Cardiac fibroblast (primary cell): Measurements from ENCODE around the gene FAM184A.

Source experiments
- DNase-seq, 2 donors: peaks; one replicate each; pipeline versions ENCODE4 v3.0.0 to v3.0.0-alpha.2; 2010; ENCODE audit warnings: low read depth in 2 of 2
- H3K4me3 ChIP-seq, 2 donors: replicated peaks in 1 of 2; 1 replicate in 1 of 2; 2 replicates in 1 of 2; pipeline ENCODE4 v1.5.1; 2011; ENCODE audit warnings: low read depth in 2 of 2, low read length in 2 of 2, mild to moderate bottlenecking in 2 of 2, moderate library complexity in 1 of 2
- TF ChIP-seq, protein P1 (sequence below): IDR thresholded peaks from one replicate; pipeline ENCODE4 v1.5.1; 2011; ENCODE audit warnings: low read depth, mild to moderate bottlenecking, low read length, inconsistent platforms

Gene FAM184A

DNA sequence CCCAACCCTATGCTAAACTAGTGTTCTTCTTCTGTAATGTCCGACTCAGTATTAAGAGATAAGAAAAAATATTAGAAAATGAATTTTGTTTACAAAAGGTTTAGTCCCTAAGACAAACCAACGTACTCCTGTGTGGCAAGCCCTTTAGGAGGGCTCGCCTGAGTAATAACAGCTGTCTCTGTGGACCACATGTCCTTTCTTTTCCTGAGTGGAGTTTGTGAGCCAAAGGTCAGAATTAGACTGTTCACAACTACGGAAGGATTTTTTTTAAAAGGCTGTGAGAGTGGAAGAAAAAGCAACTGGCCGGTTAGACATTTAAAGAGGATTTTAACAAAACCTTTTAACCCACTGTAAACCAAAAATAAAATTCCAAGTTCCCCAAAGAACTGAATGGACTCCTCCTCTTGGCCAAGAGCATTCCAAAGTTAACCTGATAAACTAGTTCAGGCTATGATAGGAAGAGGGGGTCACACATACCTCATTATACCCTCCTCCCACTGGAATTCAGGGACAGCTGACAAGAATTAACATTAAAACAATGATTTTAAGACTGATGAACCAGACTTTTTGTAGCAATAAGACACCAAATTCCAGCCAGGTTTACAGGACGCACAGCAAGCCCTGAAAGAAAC lies 43.5 kb downstream of the FAM184A start:
- peak in 1 of 2 donors; percentile 50 for DNase-seq
- TF ChIP-seq, protein P1, sequence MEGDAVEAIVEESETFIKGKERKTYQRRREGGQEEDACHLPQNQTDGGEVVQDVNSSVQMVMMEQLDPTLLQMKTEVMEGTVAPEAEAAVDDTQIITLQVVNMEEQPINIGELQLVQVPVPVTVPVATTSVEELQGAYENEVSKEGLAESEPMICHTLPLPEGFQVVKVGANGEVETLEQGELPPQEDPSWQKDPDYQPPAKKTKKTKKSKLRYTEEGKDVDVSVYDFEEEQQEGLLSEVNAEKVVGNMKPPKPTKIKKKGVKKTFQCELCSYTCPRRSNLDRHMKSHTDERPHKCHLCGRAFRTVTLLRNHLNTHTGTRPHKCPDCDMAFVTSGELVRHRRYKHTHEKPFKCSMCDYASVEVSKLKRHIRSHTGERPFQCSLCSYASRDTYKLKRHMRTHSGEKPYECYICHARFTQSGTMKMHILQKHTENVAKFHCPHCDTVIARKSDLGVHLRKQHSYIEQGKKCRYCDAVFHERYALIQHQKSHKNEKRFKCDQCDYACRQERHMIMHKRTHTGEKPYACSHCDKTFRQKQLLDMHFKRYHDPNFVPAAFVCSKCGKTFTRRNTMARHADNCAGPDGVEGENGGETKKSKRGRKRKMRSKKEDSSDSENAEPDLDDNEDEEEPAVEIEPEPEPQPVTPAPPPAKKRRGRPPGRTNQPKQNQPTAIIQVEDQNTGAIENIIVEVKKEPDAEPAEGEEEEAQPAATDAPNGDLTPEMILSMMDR, result no peak
- no peak overlapping the region for H3K4me3 ChIP-seq

DNA sequence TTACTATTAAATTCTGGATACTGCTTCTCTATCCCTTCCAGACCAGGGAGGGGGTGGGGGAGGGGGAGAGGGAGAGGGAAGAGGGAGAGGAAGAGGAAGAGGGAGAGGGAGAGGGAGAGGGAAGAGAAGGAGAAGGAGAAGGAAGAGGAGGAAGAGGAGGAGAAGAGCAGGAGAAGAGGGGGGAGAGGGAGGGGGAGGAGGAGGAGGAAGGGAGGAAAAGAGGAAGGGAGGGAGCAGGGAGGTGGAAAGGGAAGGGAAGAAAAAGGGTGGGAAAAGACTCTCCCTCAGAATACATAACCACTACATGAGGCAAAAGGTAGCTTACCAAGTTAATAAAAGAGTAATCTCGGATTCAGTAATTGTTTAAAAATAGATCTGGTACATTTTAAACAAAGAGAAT lies 46.0 kb downstream of the FAM184A start:
- no peak for DNase-seq
- TF ChIP-seq, protein P1, result no peak
- H3K4me3 ChIP-seq, result no peak overlapping the region

DNA sequence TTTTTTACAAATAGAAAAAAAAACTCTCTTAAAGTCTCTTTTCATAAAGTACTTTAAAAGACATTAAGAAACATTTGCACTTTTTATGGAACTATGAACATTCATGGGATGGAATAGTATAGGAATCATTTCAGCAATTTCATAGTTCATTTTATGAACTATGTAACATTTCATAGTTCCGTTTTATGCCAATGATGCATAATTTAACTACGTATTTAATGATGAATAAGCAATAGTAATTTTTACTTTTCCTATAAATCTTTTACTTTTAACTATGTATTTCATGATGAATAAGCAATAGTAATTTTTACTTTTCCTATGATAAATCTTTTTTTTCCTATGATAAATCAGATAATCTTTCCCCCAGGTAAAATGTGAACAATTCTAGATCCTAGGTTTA lies 47.7 kb downstream of the FAM184A start:
- TF ChIP-seq, protein P1, result no peak
- DNase-seq, result no peak
- H3K4me3 ChIP-seq, result no peak overlapping the region

DNA sequence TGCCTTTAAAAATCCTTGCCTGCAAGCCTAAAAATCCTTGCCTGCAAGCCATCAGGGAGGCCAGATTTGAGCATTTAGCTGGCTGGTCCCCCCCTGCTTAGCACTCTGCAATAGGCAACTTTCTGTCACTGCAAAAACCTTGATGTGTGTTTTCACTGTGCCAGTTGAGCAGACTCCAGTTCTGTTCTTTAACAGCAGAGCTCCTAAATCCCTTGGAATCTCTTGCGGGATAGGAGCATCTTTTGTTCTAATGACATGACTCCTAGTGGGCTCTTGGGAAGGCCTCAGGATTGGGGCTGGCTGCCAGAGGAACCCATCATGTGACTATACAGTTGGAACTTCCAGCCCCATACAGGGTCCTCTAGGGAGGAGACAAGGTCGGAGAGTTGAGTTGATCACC lies 50.4 kb downstream of the FAM184A start:
- no peak overlapping the region for H3K4me3 ChIP-seq
- TF ChIP-seq, protein P1, result no peak
- DNase-seq, result no peak

DNA sequence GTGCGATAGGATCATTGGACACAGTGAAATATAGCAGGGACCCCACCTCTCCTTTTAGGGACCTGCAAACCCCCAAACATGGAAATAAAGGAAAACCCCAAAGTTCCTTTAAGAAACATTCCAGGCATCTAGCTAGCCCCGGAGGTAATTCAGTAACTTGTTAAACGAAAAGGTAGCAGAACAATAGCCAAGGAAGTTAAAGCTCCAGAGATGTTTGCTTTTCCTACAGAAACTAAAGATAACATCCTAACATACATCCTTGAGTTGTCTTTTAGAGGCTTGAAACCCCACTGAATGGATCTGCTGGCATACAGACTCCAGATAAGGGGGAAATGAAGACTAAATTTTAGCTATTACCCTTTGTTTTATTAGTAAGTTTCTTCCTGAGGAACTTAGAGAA lies 51.0 kb downstream of the FAM184A start:
- TF ChIP-seq, protein P1, result no peak
- no peak for DNase-seq
- no peak overlapping the region for H3K4me3 ChIP-seq

DNA sequence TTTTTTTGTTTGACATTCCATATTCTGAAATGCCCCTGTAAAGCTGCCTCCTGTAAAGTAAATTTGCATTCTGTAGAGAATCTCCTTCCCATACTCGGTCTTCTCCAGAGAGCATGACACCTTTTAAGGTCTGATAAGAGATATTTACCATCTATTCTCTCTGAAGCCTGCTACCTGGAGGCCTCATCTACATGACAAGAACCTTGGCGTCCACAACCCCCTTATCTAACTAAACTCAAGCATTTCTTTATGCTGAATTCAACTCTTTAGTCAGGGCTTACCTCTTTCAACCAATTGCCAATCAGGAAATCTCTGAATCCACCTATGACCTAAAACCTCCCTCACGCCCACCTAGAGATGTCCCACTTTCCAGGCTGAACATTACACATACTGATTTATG lies 51.6 kb downstream of the FAM184A start:
- TF ChIP-seq, protein P1, result no peak
- H3K4me3 ChIP-seq, result no peak overlapping the region
- no peak for DNase-seq

DNA sequence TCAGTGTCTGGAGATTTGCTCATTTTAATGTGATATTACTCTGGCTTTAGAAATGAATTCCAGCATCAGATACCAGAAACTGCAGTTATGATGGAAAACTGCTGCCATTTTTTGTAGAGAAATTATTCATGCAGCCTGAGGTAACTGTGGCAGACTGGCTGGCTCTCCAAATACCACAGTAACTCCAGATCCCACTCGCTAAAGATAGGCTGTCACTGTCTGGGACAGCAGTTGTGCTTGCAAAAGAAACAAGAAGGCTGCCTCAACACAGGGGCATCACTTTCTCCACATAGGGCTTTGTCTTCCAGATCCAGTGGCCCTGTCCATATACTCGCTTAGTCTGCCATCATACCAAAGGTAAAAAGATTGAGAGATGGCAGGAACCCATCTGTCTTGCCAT lies 52.7 kb downstream of the FAM184A start:
- no peak for DNase-seq
- TF ChIP-seq, protein P1, result no peak
- H3K4me3 ChIP-seq, result no peak overlapping the region
